Ishikawa (cell line): Measurements from ENCODE around the gene NAB1.

Source experiments
- CEBPB ChIP-seq: IDR thresholded peaks from 2 replicates; pipeline ENCODE4 v1.6.1; 2012
- CREB1 ChIP-seq: IDR thresholded peaks from 2 replicates; pipeline ENCODE4 v1.6.1; 2012; ENCODE audit warnings: low read depth
- EGR1 ChIP-seq: IDR thresholded peaks from 2 replicates; pipeline ENCODE4 v1.6.1; 2012
- EP300 ChIP-seq: IDR thresholded peaks from 2 replicates; pipeline ENCODE4 v1.6.1; 2012; ENCODE audit warnings: borderline replicate concordance
- FOXM1 ChIP-seq: IDR thresholded peaks from 2 replicates; pipeline ENCODE4 v1.6.1; 2012; ENCODE audit warnings: low read depth, borderline replicate concordance
- MAX ChIP-seq: IDR thresholded peaks from 2 replicates; pipeline ENCODE4 v1.6.1; 2012
- NFIC ChIP-seq: IDR thresholded peaks from 2 replicates; pipeline ENCODE4 v1.6.1; 2012
- RAD21 ChIP-seq: IDR thresholded peaks from 2 replicates; pipeline ENCODE4 v1.6.1; 2012; ENCODE audit warnings: low read depth
- REST ChIP-seq: IDR thresholded peaks from 2 replicates; pipeline ENCODE4 v1.6.1; 2012; ENCODE audit warnings: low read depth, mild to moderate bottlenecking
- TAF1 ChIP-seq: IDR thresholded peaks from 2 replicates; pipeline ENCODE4 v1.6.1; 2012; ENCODE audit warnings: low read depth, mild to moderate bottlenecking
- TCF12 ChIP-seq: IDR thresholded peaks from 2 replicates; pipeline ENCODE4 v1.6.1; 2012; ENCODE audit warnings: low read depth
- TEAD4 ChIP-seq: IDR thresholded peaks from 2 replicates; pipeline ENCODE4 v1.6.1; 2012
- USF1 ChIP-seq: IDR thresholded peaks from 2 replicates; pipeline ENCODE4 v1.6.1; 2012
- YY1 ChIP-seq: IDR thresholded peaks from 2 replicates; pipeline ENCODE4 v1.6.1; 2012; ENCODE audit warnings: low read depth
- ZBTB7A ChIP-seq: IDR thresholded peaks from 2 replicates; pipeline ENCODE4 v1.6.1; 2012; ENCODE audit warnings: low read depth

Gene NAB1

GRCh38 chr2:190684931-190685330 is 36.0 kb downstream of the NAB1 start:
- no peak for TF ChIP-seq MAX
- TF ChIP-seq FOXM1 = no peak
- no peak for TF ChIP-seq TCF12
- no peak for TF ChIP-seq REST
- TF ChIP-seq ZBTB7A = no peak
- TF ChIP-seq EGR1 = no peak
- no peak for TF ChIP-seq TAF1
- TF ChIP-seq TEAD4 = no peak
- no peak for TF ChIP-seq YY1
- no peak for TF ChIP-seq USF1
- no peak for TF ChIP-seq EP300

- no peak for TF ChIP-seq REST
- no peak for TF ChIP-seq ZBTB7A
- no peak for TF ChIP-seq MAX
- TF ChIP-seq TAF1 = no peak
- TF ChIP-seq FOXM1 = no peak
- TF ChIP-seq EP300 = no peak
- no peak for TF ChIP-seq YY1
- no peak for TF ChIP-seq NFIC
- TF ChIP-seq CREB1 = no peak
- TF ChIP-seq RAD21 = no peak
- TF ChIP-seq USF1 = no peak
- TF ChIP-seq EGR1 = no peak
- TF ChIP-seq TCF12 = no peak
- TF ChIP-seq CEBPB = no peak
- no peak for TF ChIP-seq TEAD4
These were observed 36.5 kb downstream of the NAB1 start for GRCh38 chr2:190685333-190685732.

- TF ChIP-seq MAX (no peak), CEBPB (no peak), FOXM1 (no peak), EGR1 (no peak), RAD21 (no peak), ZBTB7A (no peak), NFIC (no peak)
These were observed 44.8 kb downstream of the NAB1 start for GRCh38 chr2:190693533-190694232.

GRCh38 chr2:190694479-190694878 is 45.6 kb downstream of the NAB1 start:
- TF ChIP-seq USF1 (no peak), TEAD4 (no peak), ZBTB7A (no peak), TCF12 (no peak), REST (no peak), EP300 (no peak), CREB1 (no peak), MAX (no peak), NFIC (no peak), TAF1 (no peak), FOXM1 (no peak), CEBPB (no peak)
